Naive thymus-derived CD4-positive, alpha-beta T cell (primary cell): ENCODE data around the gene MUTYH. TPM values are rescaled to one million over a fixed set of nuclear protein-coding genes. Genes with fewer than 3 reads are reported as not detected.
A peak's percentile ranks its signal among the peaks of the same experiment; 100 is the strongest.

Source experiments
- ATAC-seq: fragments of 150-1000 bp; cut with Tn5 transposase; 2 replicates; pipeline ENCODE4 v1.10.0; 2021; ENCODE audit warnings: mild to moderate bottlenecking, moderate library complexity
- CTCF ChIA-PET: fragments of 350-600 bp; sonication (Branson Sonifier 250); formaldehyde crosslinking; loops from one replicate; lab custom pipeline; 2021; ENCODE audit warnings: antibody characterized with exemption; lab: Charles Lee
- POLR2A ChIA-PET: fragments of 350-600 bp; sonication (Branson Sonifier 250); formaldehyde crosslinking; loops from one replicate; lab custom pipeline; 2021; ENCODE audit warnings: antibody characterized with exemption, inconsistent platforms; lab: Charles Lee
- DNase-seq, 9 donors: peaks; one replicate each; pipeline versions ENCODE4 v3.0.0 to v3.0.0-alpha.2; 2020 to 2022; ENCODE audit warnings: mixed read lengths in 1 of 9
- H3K27ac ChIP-seq: one replicate; pipeline ENCODE4 v1.7.0; 2013; ENCODE audit warnings: mild to moderate bottlenecking, low read depth, low read length, moderate library complexity
- H3K27me3 ChIP-seq, 2 donors: one replicate each; pipeline ENCODE4 v1.7.0; 2013; ENCODE audit warnings: low read length in 2 of 2, mild to moderate bottlenecking in 2 of 2, moderate library complexity in 2 of 2; ENCODE audit not compliant: control insufficient read depth in 2 of 2, insufficient read depth in 2 of 2
- H3K36me3 ChIP-seq, 3 experiments: 1 replicate in 2 of 3; 2 replicates in 1 of 3; pipeline ENCODE4 v1.7.0; 2013; ENCODE audit warnings: low read length in 3 of 3, mild to moderate bottlenecking in 3 of 3, moderate library complexity in 1 of 3; ENCODE audit not compliant: insufficient read depth in 3 of 3, control insufficient read depth in 2 of 3
- H3K4me1 ChIP-seq, 2 donors: one replicate each; pipeline ENCODE4 v1.7.0; 2013; ENCODE audit warnings: low read length in 2 of 2, mild to moderate bottlenecking in 2 of 2, moderate library complexity in 1 of 2; ENCODE audit not compliant: control insufficient read depth in 2 of 2, insufficient read depth in 2 of 2
- H3K4me3 ChIP-seq: 2 replicates; pipeline ENCODE4 v1.7.0; 2013; ENCODE audit warnings: mild to moderate bottlenecking, low read length
- H3K9me3 ChIP-seq, 3 experiments: 1 replicate in 2 of 3; 2 replicates in 1 of 3; pipeline ENCODE4 v1.7.0; 2013; ENCODE audit warnings: low read length in 3 of 3; ENCODE audit not compliant: control insufficient read depth in 2 of 3
- H3K27ac Mint-ChIP-seq, 9 donors: one replicate each; pipeline ENCODE4 v1.8.0; 2020 to 2022; ENCODE audit warnings: mixed read lengths in 9 of 9, mild to moderate bottlenecking in 8 of 9, moderate library complexity in 5 of 9, inconsistent platforms in 2 of 9
- H3K27me3 Mint-ChIP-seq, 5 donors: one replicate each; pipeline ENCODE4 v1.8.0; 2021 to 2022; ENCODE audit warnings: mixed read lengths in 5 of 5, mild to moderate bottlenecking in 1 of 5
- H3K36me3 Mint-ChIP-seq, 5 donors: one replicate each; pipeline ENCODE4 v1.8.0; 2020 to 2022; ENCODE audit warnings: mixed read lengths in 5 of 5, mild to moderate bottlenecking in 3 of 5, inconsistent platforms in 1 of 5
- H3K4me1 Mint-ChIP-seq, 7 donors: one replicate each; pipeline ENCODE4 v1.8.0; 2020 to 2022; ENCODE audit warnings: mixed read lengths in 7 of 7, mild to moderate bottlenecking in 3 of 7, inconsistent platforms in 1 of 7
- H3K4me3 Mint-ChIP-seq, 10 donors: one replicate each; pipeline ENCODE4 v1.8.0; 2020 to 2022; ENCODE audit warnings: mild to moderate bottlenecking in 10 of 10, mixed read lengths in 10 of 10, moderate library complexity in 6 of 10, inconsistent platforms in 2 of 10
- H3K9me3 Mint-ChIP-seq, 11 donors: one replicate each; pipeline ENCODE4 v1.8.0; 2020 to 2022; ENCODE audit warnings: mixed read lengths in 11 of 11, mild to moderate bottlenecking in 4 of 11, inconsistent platforms in 1 of 11, moderate library complexity in 1 of 11
- intact Hi-C, 2 donors: fragments of 100-400 bp; cut with micrococcal nuclease; formaldehyde crosslinking; loops; one replicate each; pipeline ENCODE4 v1.15.1; 2023
- polyA plus RNA-seq, 2 donors: library from polyadenylated mRNA; unstranded; fragments of 300-500 nt; fragmentation: Illumina TruSeq; gene quantifications; one replicate each; pipeline ENCODE4 v1.2.3, GENCODE V29; 2021
- total RNA-seq, 6 experiments: library from RNA in 5 of 6; stranded (reverse) in 5 of 6; gene quantifications; 1 replicate in 5 of 6; 2 replicates in 1 of 6; pipeline ENCODE4 v1.2.3 and lab custom pipeline; 2021 to 2026

The MUTYH gene
- total and polyA plus RNA-seq, 7 experiments from 2014 or later = 17.7 to 85.4 (median 59.1) TPM

- H3K36me3 ChIP-seq = peaks cover 0 to 44% (median 8%) of the 10 kb centered on the region in 3 experiments
- peaks cover 15 to 18% of the 10 kb centered on the region in 2 donors for H3K4me1 ChIP-seq
- no peaks in the 10 kb centered on the region for H3K27me3 ChIP-seq
- intact Hi-C loops = no loop called here
- Mint-ChIP-seq H3K4me1 (peaks cover 24 to 60% (median 52%) of the 10 kb centered on the region in 7 donors), H3K4me3 (no peak overlapping the region), H3K36me3 (peaks cover 4 to 25% (median 15%) of the 10 kb centered on the region in 5 donors), H3K27me3 (no peaks in the 10 kb centered on the region), H3K9me3 (no peaks in the 10 kb centered on the region), H3K27ac (peak overlapping the region in 3 of 9 donors; percentile 2 to 53 (median 6))
- H3K27ac ChIP-seq = no peak overlapping the region
- no peak for ATAC-seq
- no peak overlapping the region for H3K4me3 ChIP-seq
- POLR2A ChIA-PET = interaction anchor here (0.7 kb wide), 1 partner anchor 20 kb away, joined by 3 read pairs; no protein-coding TSS in a partner anchor
- CTCF ChIA-PET = interaction anchor here (0.5 kb wide), 1 partner anchor 284 kb away, joined by 5 read pairs; no protein-coding TSS in a partner anchor
- no peak for DNase-seq
- no peaks in the 10 kb centered on the region for H3K9me3 ChIP-seq
These were observed 4.3 kb downstream of the MUTYH start for GRCh38 chr1:45335855-45336324.

GRCh38 chr1:45334308-45335245 is 5.7 kb downstream of the MUTYH start:
- POLR2A ChIA-PET = interaction anchor here (0.7 to 0.8 kb wide), 2 partner anchors 58 to 159 kb away, joined by 3 read pairs; no protein-coding TSS in a partner anchor
- Histone ChIP-seq H3K36me3 (peaks cover 0 to 43% (median 8%) of the 10 kb centered on the region in 3 experiments), H3K4me1 (peaks cover 10 to 13% of the 10 kb centered on the region in 2 donors), H3K9me3 (no peaks in the 10 kb centered on the region), H3K27me3 (no peaks in the 10 kb centered on the region), H3K27ac (no peak overlapping the region), H3K4me3 (no peak overlapping the region)
- Mint-ChIP-seq H3K9me3 (no peaks in the 10 kb centered on the region), H3K36me3 (peaks cover 4 to 31% (median 11%) of the 10 kb centered on the region in 5 donors), H3K27me3 (no peaks in the 10 kb centered on the region), H3K4me1 (peaks cover 24 to 49% (median 44%) of the 10 kb centered on the region in 7 donors), H3K4me3 (peak overlapping the region in 1 of 10 donors; percentile 6), H3K27ac (peak overlapping the region in 5 of 9 donors; percentile 4 to 78 (median 51))
- intact Hi-C loops = no loop called here
- no peak for DNase-seq
- no peak for ATAC-seq
- CTCF ChIA-PET = interaction anchor here (0.8 kb wide), 1 partner anchor 31 kb away, joined by 3 read pairs; no protein-coding TSS in a partner anchor

GRCh38 chr1:45332346-45332720 is 7.9 kb downstream of the MUTYH start:
- intact Hi-C loops = no loop called here
- ChIA-PET POLR2A (interaction anchor here (2.0 kb wide), 1 partner anchor 8 kb away, joined by 9 read pairs; the partner anchor contains the start of genes MUTYH and TOE1), CTCF (no interaction called here)
- H3K27me3 Mint-ChIP-seq = no peaks in the 10 kb centered on the region
- ATAC-seq = no peak
- H3K4me3 Mint-ChIP-seq = no peak overlapping the region
- peaks cover 8 to 38% (median 23%) of the 10 kb centered on the region in 7 donors for H3K4me1 Mint-ChIP-seq
- peaks cover 3 to 24% (median 6%) of the 10 kb centered on the region in 5 donors for H3K36me3 Mint-ChIP-seq
- H3K4me1 ChIP-seq = peaks cover 4 to 7% of the 10 kb centered on the region in 2 donors
- H3K27ac ChIP-seq = no peak overlapping the region
- H3K36me3 ChIP-seq = peaks cover 0 to 43% (median 8%) of the 10 kb centered on the region in 3 experiments
- no peak overlapping the region for H3K4me3 ChIP-seq
- no peak for DNase-seq
- H3K9me3 Mint-ChIP-seq = no peaks in the 10 kb centered on the region
- no peaks in the 10 kb centered on the region for H3K9me3 ChIP-seq
- no peak overlapping the region for H3K27ac Mint-ChIP-seq
- H3K27me3 ChIP-seq = no peaks in the 10 kb centered on the region

- no peak overlapping the region for H3K4me3 ChIP-seq
- H3K27ac ChIP-seq = no peak overlapping the region
- H3K4me3 Mint-ChIP-seq = no peak overlapping the region
- no peaks in the 10 kb centered on the region for H3K9me3 Mint-ChIP-seq
- peaks cover 0 to 43% (median 8%) of the 10 kb centered on the region in 3 experiments for H3K36me3 ChIP-seq
- ATAC-seq (no peak), DNase-seq (no peak)
- H3K27ac Mint-ChIP-seq = no peak overlapping the region
- H3K4me1 ChIP-seq = peaks cover 5 to 9% of the 10 kb centered on the region in 2 donors
- intact Hi-C loops = no loop called here
- no peaks in the 10 kb centered on the region for H3K9me3 ChIP-seq
- CTCF ChIA-PET = no interaction called here
- peaks cover 8 to 38% (median 23%) of the 10 kb centered on the region in 7 donors for H3K4me1 Mint-ChIP-seq
- POLR2A ChIA-PET = interaction anchor here (2.0 kb wide), 1 partner anchor 9 kb away, joined by 9 read pairs; the partner anchor contains the start of genes MUTYH and TOE1
- H3K27me3 Mint-ChIP-seq = no peaks in the 10 kb centered on the region
- peaks cover 3 to 24% (median 6%) of the 10 kb centered on the region in 5 donors for H3K36me3 Mint-ChIP-seq
- H3K27me3 ChIP-seq = no peaks in the 10 kb centered on the region
These were observed 8.5 kb downstream of the MUTYH start for GRCh38 chr1:45331436-45332345.

GRCh38 chr1:45329445-45329844 is 10.8 kb downstream of the MUTYH start:
- no peaks in the 10 kb centered on the region for H3K9me3 ChIP-seq
- Mint-ChIP-seq H3K9me3 (no peaks in the 10 kb centered on the region), H3K27me3 (no peaks in the 10 kb centered on the region), H3K4me3 (peak overlapping the region in 1 of 10 donors; percentile 27), H3K36me3 (peaks cover 2 to 24% (median 3%) of the 10 kb centered on the region in 5 donors), H3K27ac (peak overlapping the region in 1 of 9 donors; percentile 70), H3K4me1 (peaks cover 4 to 21% (median 8%) of the 10 kb centered on the region in 7 donors)
- ATAC-seq = no peak
- H3K36me3 ChIP-seq = peaks cover 0 to 41% (median 8%) of the 10 kb centered on the region in 3 experiments
- ChIA-PET CTCF (no interaction called here), POLR2A (no interaction called here)
- H3K27me3 ChIP-seq = no peaks in the 10 kb centered on the region
- DNase-seq = no peak
- H3K4me3 ChIP-seq = no peak overlapping the region
- peaks cover 5 to 6% of the 10 kb centered on the region in 2 donors for H3K4me1 ChIP-seq
- no peak overlapping the region for H3K27ac ChIP-seq
- intact Hi-C loops = no loop called here
